D721Med (cell line): ENCODE results near the gene TMEM135.

ENCODE experiments used
- DNase-seq: peaks from one replicate; pipeline ENCODE4 v3.0.0; 2011; ENCODE audit warnings: low spot score; ENCODE audit not compliant: insufficient read length
- FAIRE-seq: peaks from 2 replicates; lab custom pipeline; 2011; peaks lifted over from hg19 to GRCh38; lab: Jason Lieb, UNC
- CTCF ChIP-seq: IDR thresholded peaks from 2 replicates; pipeline ENCODE4 v1.5.1; 2012; ENCODE audit warnings: mild to moderate bottlenecking, control low read depth; ENCODE audit not compliant: insufficient read depth; ENCODE audit errors: missing control alignments

Gene TMEM135

GRCh38 chr11:87007963-87008362 is 29.8 kb upstream of the TMEM135 start:
- DNase-seq: no peak
- TF ChIP-seq CTCF: no peak
- FAIRE-seq: no peak

- FAIRE-seq (no peak), DNase-seq (no peak)
- no peak for TF ChIP-seq CTCF
Measured at GRCh38 chr11:87012089-87012488, 25.6 kb upstream of the TMEM135 start.

DNA sequence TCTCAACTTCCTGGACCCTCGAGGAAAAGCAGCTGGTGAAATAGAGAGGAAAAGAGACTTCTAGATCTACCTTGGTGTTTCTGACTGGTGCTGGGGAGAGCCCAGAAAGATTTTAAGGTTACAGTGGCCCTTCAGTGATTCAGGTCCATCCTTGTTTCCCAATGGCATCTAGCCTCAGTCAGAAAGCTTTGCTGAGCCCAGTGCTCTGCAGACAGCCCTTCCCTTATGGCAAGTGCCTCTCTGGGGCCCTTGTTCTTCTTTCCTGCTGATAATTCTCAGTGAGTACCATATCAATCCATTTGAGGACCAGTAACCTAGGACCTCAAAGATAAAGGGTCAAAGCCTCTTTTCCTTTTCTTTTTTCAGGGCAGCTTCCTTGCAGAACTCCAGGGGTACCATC is 25.1 kb upstream of the TMEM135 start:
- TF ChIP-seq CTCF: no peak
- FAIRE-seq (no peak), DNase-seq (no peak)

- FAIRE-seq: no peak
- TF ChIP-seq CTCF: no peak
- DNase-seq: no peak
Measured at GRCh38 chr11:87013912-87014825, 23.6 kb upstream of the TMEM135 start.

- no peak for TF ChIP-seq CTCF
- FAIRE-seq (no peak), DNase-seq (no peak)
Measured at GRCh38 chr11:87015645-87016044, 22.1 kb upstream of the TMEM135 start.

DNA sequence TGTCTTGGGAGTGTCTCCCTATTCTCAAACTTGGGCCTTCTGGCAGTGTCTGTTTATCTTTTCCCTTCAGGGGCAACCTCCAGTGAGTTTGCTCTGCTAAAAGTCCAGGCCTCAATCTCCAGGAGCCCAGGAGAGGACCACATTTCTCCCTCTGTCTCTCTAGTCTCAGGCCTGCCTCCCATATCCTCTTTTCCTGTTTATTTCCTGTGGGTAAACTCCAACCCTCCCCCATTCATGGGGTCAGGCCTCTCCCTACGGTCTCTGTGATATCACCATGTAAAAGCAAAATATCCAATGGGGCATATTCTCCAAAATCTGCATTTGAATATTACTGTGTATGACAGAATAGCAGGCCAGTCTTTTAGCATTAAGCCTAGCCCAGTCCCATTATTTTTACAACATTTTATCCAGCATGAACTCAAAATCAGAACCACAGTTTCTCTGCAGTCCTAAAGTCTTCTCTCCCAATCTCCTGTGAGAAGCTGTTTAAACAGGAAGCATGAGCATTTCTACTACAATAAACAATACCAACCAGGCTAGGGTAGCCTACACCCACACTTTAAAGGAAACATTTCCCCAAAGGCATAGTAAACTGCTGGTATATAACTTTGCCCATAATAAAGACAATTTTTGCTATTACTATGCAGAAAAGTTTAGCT is 18.0 kb upstream of the TMEM135 start:
- FAIRE-seq: no peak
- TF ChIP-seq CTCF: no peak
- no peak for DNase-seq

DNA sequence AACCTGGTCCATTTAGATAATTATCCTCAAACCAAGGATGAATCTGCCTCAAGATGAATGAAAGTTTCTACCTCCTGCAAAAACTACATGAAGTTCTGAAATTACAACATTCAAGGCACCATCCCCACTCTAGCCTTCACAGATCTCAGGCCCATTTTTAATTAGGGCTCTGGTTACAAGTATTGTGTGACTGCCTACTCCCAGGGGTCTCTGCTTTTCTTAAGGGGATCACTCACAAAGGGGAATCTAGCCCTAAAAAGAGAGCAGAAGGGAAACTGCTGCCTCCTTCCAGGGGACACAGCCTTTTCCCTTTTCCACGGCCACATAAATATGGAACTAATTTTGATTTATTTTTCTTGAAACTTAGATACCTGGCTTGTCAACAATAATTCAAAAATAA is 17.4 kb upstream of the TMEM135 start:
- TF ChIP-seq CTCF: no peak
- no peak for DNase-seq
- FAIRE-seq: no peak
